Natural killer cell (primary cell): ENCODE data around the gene CHM. TPM values are rescaled to one million over a fixed set of nuclear protein-coding genes. Genes with fewer than 3 reads are reported as not detected.

Experiments
- ATAC-seq, 3 donors: fragments of 150-1000 bp in 2 of 3; fragments of 200-7000 bp in 1 of 3; cut with Tn5 transposase; 1 replicate in 1 of 3; 2 replicates in 2 of 3; pipeline ENCODE4 v1.10.0; 2021; ENCODE audit warnings: mild to moderate bottlenecking in 2 of 3, moderate library complexity in 2 of 3
- DNase-seq, 2 donors: peaks; one replicate each; pipeline versions ENCODE4 v3.0.0 to v3.0.0-alpha.2; 2013 to 2021; ENCODE audit warnings: mixed read lengths in 1 of 2
- H3K27ac ChIP-seq: one replicate; pipeline ENCODE4 v1.5.1; 2013; ENCODE audit warnings: mild to moderate bottlenecking, low read length
- H3K27me3 ChIP-seq: one replicate; pipeline ENCODE4 v1.6.1; 2013; ENCODE audit warnings: low read length; ENCODE audit not compliant: control insufficient read depth, insufficient read depth
- H3K36me3 ChIP-seq: one replicate; pipeline ENCODE4 v1.6.1; 2013; ENCODE audit warnings: low read length; ENCODE audit not compliant: control insufficient read depth, insufficient read depth
- H3K4me1 ChIP-seq: one replicate; pipeline ENCODE4 v1.6.1; 2013; ENCODE audit warnings: low read length; ENCODE audit not compliant: control insufficient read depth, insufficient read depth
- H3K4me3 ChIP-seq: one replicate; pipeline ENCODE4 v1.5.1; 2013; ENCODE audit warnings: low read length
- H3K9me3 ChIP-seq: one replicate; pipeline ENCODE4 v1.6.1; 2013; ENCODE audit warnings: low read length; ENCODE audit not compliant: control insufficient read depth, insufficient read depth
- H3K27ac Mint-ChIP-seq, 2 donors: one replicate each; pipeline ENCODE4 v1.8.0; 2022; ENCODE audit warnings: mild to moderate bottlenecking in 2 of 2, mixed read lengths in 2 of 2, moderate library complexity in 1 of 2
- H3K27me3 Mint-ChIP-seq, 2 donors: one replicate each; pipeline ENCODE4 v1.8.0; 2022; ENCODE audit warnings: low read depth in 2 of 2, mixed read lengths in 2 of 2
- H3K36me3 Mint-ChIP-seq: one replicate; pipeline ENCODE4 v1.8.0; 2022; ENCODE audit warnings: mixed read lengths
- H3K4me1 Mint-ChIP-seq, 2 donors: one replicate each; pipeline ENCODE4 v1.8.0; 2022; ENCODE audit warnings: mixed read lengths in 2 of 2
- H3K4me3 Mint-ChIP-seq: one replicate; pipeline ENCODE4 v1.8.0; 2022; ENCODE audit warnings: mild to moderate bottlenecking, moderate library complexity, mixed read lengths
- H3K9me3 Mint-ChIP-seq, 2 donors: one replicate each; pipeline ENCODE4 v1.8.0; 2022; ENCODE audit warnings: mixed read lengths in 2 of 2
- WGBS: methylation state at CpG from one replicate; pipeline ENCODE4 v1.1.7; 2013; ENCODE audit warnings: missing lambda C conversion rate; ENCODE audit not compliant: insufficient coverage; 5-methylcytosine and 5-hydroxymethylcytosine counted together
- intact Hi-C: fragments of 100-400 bp; cut with micrococcal nuclease; formaldehyde crosslinking; loops from one replicate; pipeline ENCODE4 v1.14.2; 2022
- total RNA-seq, 4 donors: library from RNA; stranded (reverse); fragments of 120-200 nt in 1 of 4; gene quantifications; one replicate each; pipeline versions ENCODE4 v1.2.3 to v1.2.4, GENCODE V29; 2013 to 2022
- TF ChIP-seq, protein P1 (sequence below): fragments of 200-600 bp; IDR thresholded peaks from one replicate; pipeline ENCODE4 v1.8.0; 2022; ENCODE audit warnings: antibody characterized with exemption

The CHM gene
- total RNA-seq, 3 donors from 2014 or later (not counting 1 experiment from before 2014, with no cell fraction given): 11.8 to 20.2 (median 16.5) TPM

GRCh38 chrX:85836868-85837267 lies 210.5 kb downstream of the CHM start:
- ATAC-seq (no peak), DNase-seq (no peak)
- Mint-ChIP-seq H3K27ac (no peak overlapping the region), H3K36me3 (no peaks in the 10 kb centered on the region), H3K4me3 (no peak overlapping the region), H3K4me1 (no peaks in the 10 kb centered on the region), H3K9me3 (peaks cover 0 to 2% of the 10 kb centered on the region in 2 donors), H3K27me3 (no peaks in the 10 kb centered on the region)
- Histone ChIP-seq H3K36me3 (no peaks in the 10 kb centered on the region), H3K27ac (no peak overlapping the region), H3K4me1 (no peaks in the 10 kb centered on the region), H3K27me3 (no peaks in the 10 kb centered on the region), H3K4me3 (no peak overlapping the region), H3K9me3 (no peaks in the 10 kb centered on the region)
- WGBS: no CpG with 5 or more reads among the region's 2 CpGs
- intact Hi-C loops: no loop called here
- TF ChIP-seq, protein P1, sequence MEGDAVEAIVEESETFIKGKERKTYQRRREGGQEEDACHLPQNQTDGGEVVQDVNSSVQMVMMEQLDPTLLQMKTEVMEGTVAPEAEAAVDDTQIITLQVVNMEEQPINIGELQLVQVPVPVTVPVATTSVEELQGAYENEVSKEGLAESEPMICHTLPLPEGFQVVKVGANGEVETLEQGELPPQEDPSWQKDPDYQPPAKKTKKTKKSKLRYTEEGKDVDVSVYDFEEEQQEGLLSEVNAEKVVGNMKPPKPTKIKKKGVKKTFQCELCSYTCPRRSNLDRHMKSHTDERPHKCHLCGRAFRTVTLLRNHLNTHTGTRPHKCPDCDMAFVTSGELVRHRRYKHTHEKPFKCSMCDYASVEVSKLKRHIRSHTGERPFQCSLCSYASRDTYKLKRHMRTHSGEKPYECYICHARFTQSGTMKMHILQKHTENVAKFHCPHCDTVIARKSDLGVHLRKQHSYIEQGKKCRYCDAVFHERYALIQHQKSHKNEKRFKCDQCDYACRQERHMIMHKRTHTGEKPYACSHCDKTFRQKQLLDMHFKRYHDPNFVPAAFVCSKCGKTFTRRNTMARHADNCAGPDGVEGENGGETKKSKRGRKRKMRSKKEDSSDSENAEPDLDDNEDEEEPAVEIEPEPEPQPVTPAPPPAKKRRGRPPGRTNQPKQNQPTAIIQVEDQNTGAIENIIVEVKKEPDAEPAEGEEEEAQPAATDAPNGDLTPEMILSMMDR: no peak

DNA sequence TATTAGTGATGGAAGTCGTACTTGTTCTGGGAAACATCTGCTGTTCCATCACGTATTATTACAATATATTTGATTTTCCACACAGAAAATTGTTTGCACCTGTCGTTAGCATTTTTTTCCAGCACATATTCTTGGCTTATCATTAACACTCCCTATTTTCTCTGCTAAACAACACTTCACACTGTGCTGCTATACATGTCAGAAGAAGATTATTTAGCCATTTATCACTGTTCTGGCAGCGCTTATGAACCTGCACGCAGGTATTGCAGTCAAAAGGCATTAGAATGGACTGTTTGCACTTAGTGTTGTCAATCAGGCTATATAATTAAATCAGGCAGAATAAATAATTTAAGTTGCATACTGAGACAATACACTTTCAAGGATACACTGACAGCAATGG lies 218.6 kb downstream of the CHM start:
- intact Hi-C loops: no loop called here
- no peak overlapping the region for H3K4me3 Mint-ChIP-seq
- no peak overlapping the region for H3K27ac ChIP-seq
- no peaks in the 10 kb centered on the region for H3K36me3 Mint-ChIP-seq
- no peak overlapping the region for H3K27ac Mint-ChIP-seq
- H3K36me3 ChIP-seq: no peaks in the 10 kb centered on the region
- ATAC-seq: no peak
- H3K4me3 ChIP-seq: no peak overlapping the region
- no peaks in the 10 kb centered on the region for H3K27me3 ChIP-seq
- H3K9me3 Mint-ChIP-seq: peaks cover 2 to 4% of the 10 kb centered on the region in 2 donors
- H3K4me1 ChIP-seq: no peaks in the 10 kb centered on the region
- H3K9me3 ChIP-seq: no peaks in the 10 kb centered on the region
- WGBS: 83% methylated on average over 4 of the region's 5 CpGs
- TF ChIP-seq, protein P1: no peak
- no peaks in the 10 kb centered on the region for H3K27me3 Mint-ChIP-seq
- no peak for DNase-seq
- H3K4me1 Mint-ChIP-seq: no peaks in the 10 kb centered on the region

- H3K27me3 ChIP-seq: no peaks in the 10 kb centered on the region
- Mint-ChIP-seq H3K27me3 (no peaks in the 10 kb centered on the region), H3K4me1 (no peaks in the 10 kb centered on the region), H3K4me3 (no peak overlapping the region), H3K27ac (no peak overlapping the region), H3K36me3 (peaks cover 7% of the 10 kb centered on the region), H3K9me3 (peaks cover 6 to 11% of the 10 kb centered on the region in 2 donors)
- no peaks in the 10 kb centered on the region for H3K4me1 ChIP-seq
- ATAC-seq: no peak
- H3K36me3 ChIP-seq: no peaks in the 10 kb centered on the region
- no peak overlapping the region for H3K27ac ChIP-seq
- 75% methylated on average over 3 of the region's 6 CpGs for WGBS
- H3K4me3 ChIP-seq: no peak overlapping the region
- TF ChIP-seq, protein P1: no peak
- H3K9me3 ChIP-seq: peaks cover 19% of the 10 kb centered on the region
- intact Hi-C loops: no loop called here
- DNase-seq: no peak
These were observed 232.1 kb downstream of the CHM start for GRCh38 chrX:85815203-85815751.

Other genes with a start within 250 kb of the CHM start
- gene DACH2, start 100.9 kb upstream of the CHM start, total RNA-seq: not detected